ENCODE data around the gene TCOF1. TPM values are rescaled to one million over a fixed set of nuclear protein-coding genes. Genes with fewer than 3 reads are reported as not detected.

The TCOF1 gene
- polyA plus RNA-seq, 3 donors: 8.9 to 14.2 (median 13.6) TPM

DNA sequence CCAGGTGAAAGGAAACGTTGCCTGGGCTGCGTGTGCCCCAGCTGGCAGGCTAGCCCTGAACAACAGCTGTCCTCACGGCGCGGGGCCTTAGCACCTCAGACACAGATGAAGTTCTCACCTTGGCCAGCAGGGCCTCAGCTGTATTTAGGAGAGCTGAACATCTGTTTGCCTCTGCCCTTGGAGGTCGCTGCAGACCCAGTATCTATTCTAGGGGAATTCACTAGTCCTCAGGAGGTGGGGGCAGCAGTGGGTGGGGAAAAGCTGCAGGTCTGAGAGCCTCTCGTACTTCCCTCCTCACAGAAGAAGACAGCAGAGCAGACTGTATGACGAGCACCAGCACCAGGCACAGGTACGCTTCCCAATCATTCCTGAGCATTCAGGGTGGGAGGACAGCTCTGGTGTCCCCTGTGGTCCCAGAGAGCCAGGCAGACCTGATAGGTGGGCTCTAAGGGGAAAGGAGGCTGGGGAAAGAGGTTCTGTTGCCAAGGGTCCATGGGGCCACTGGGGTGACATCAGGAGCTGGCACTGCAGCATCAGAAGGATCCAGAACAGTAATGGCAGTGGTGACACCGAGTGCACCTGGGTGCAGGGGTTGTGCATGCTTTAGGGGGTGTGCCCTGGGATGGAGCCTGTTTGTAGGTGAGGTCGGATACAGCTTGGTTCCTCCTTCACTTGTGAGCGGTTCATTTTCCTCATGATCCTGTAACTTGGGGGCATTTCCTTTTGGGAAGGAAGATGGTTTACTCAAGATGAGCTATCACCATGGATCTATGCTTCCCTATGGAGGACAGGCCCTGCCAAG lies 41.4 kb downstream of the TCOF1 start:
- H3K27ac ChIP-seq (ENCODE audit: low read depth, low read length): no peak overlapping the region
- WGBS, 3 donors: 78 to 86% (median 80%) methylated on average over 11 to 12 of the region's 12 CpGs

DNA sequence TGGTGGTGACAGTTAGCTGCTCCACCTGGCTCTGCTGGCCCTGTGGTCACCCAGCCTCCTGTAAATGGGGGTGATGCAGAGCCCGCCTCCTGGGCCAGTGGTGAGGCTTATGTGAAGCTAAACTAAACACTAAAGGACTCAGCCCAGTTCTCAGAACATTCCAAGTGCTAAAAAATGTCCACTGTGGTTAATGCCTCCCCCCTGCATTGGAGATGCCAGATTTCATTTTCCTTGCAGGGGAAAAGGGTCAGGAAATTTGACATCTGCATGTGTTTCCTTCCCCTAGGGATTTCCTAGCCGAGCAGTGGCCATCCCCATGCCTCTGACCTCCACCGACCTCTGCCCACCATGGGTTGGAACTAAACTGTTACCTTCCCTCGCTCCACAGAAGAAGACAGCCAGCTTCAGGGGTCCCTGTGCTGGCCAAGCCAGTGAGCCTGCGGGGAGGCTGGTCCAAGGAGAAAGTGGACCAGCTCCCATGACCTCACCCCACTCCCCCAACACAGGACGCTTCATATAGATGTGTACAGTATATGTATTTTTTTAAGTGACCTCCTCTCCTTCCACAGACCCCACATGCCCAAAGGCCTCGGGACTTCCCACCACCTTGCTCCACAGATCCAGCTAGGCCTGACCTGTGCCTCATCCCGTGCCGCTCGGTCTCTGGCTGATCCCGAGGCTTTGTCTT lies 42.2 kb downstream of the TCOF1 start:
- 80 to 93% (median 85%) methylated on average over 11 of the region's 11 CpGs for WGBS, 3 donors
- no peak overlapping the region for H3K27ac ChIP-seq (ENCODE audit: low read depth, low read length)

- 85 to 92% (median 89%) methylated on average over 12 of the region's 12 CpGs for WGBS, 3 donors
- H3K27ac ChIP-seq (ENCODE audit: low read depth, low read length): no peak overlapping the region
Observed at GRCh38 chr5:150400316-150401075, 43.0 kb downstream of the TCOF1 start.

GRCh38 chr5:150401076-150401375 lies 43.5 kb downstream of the TCOF1 start:
- WGBS, 3 donors: 42 to 74% (median 50%) methylated on average over 3 of the region's 3 CpGs
- H3K27ac ChIP-seq (ENCODE audit: low read depth, low read length): no peak overlapping the region

GRCh38 chr5:150401376-150402228 lies 44.1 kb downstream of the TCOF1 start:
- WGBS, 3 donors: 78 to 84% (median 81%) methylated on average over 11 of the region's 11 CpGs

GRCh38 chr5:150402229-150402773 lies 44.8 kb downstream of the TCOF1 start:
- no peak overlapping the region for H3K27ac ChIP-seq (ENCODE audit: low read depth, low read length)
- 82 to 86% (median 85%) methylated on average over 4 of the region's 4 CpGs for WGBS, 3 donors

More at GRCh38 chr5:150401376-150402228, 44.1 kb downstream of the TCOF1 start:
- no peak overlapping the region for H3K27ac ChIP-seq (ENCODE audit: low read depth, low read length)

DNA sequence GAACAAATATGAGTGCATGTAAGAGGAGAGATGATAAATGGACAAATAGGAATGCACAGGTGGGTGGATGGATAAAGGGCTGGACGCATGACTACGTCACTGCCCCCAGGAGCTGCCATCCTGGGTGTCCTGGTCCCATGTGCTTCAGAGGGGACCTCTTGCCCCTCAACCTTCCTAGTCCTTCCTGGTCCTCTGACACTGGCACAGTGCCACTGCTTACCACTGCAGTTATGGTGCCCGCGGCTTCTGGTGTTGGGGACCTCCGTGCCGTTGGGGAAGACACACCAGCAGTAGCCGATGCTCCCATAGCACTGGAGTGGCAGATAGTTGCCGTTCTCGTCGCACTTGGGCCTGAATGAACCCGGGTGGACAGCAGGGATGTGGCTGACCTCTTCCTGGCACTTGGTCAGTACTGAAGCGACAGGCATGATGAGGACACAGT lies 45.4 kb downstream of the TCOF1 start:
- WGBS, 3 donors: 89 to 93% (median 91%) methylated on average over 12 of the region's 12 CpGs

DNA sequence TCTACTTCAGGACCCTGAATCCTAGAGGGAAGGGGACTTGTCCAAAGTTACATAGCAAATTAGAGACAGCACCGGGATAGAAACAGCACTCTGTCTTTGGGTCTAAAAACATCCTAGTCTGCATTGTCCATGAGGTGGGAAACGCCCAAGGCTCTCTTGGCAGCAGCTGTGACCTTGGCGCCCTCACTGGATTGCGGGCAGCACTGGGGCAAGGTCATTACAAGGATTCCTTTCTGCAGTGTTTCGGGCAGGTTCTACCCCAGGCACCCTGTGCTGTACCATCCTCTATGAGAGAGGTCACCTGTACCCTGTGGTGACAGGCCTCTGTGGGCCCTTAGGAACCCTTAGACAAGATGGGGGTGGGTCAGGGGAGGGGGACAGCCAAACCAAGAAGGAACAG lies 46.6 kb downstream of the TCOF1 start:
- H3K27ac ChIP-seq (ENCODE audit: low read depth, low read length): no peak overlapping the region
- WGBS, 3 donors: 58 to 83% (median 78%) methylated on average over 5 of the region's 5 CpGs

More for the DNA sequence above, 45.4 kb downstream of the TCOF1 start:
- no peak overlapping the region for H3K27ac ChIP-seq (ENCODE audit: low read depth, low read length)

- H3K27ac ChIP-seq (ENCODE audit: low read depth, low read length): no peak overlapping the region
- 90 to 91% (median 90%) methylated on average over 9 to 10 of the region's 10 CpGs for WGBS, 3 donors
Observed at GRCh38 chr5:150404535-150404934, 47.0 kb downstream of the TCOF1 start.

GRCh38 chr5:150404941-150405816 lies 47.7 kb downstream of the TCOF1 start:
- no peak overlapping the region for H3K27ac ChIP-seq (ENCODE audit: low read depth, low read length)
- 87% methylated on average over 9 of the region's 9 CpGs for WGBS, 3 donors

DNA sequence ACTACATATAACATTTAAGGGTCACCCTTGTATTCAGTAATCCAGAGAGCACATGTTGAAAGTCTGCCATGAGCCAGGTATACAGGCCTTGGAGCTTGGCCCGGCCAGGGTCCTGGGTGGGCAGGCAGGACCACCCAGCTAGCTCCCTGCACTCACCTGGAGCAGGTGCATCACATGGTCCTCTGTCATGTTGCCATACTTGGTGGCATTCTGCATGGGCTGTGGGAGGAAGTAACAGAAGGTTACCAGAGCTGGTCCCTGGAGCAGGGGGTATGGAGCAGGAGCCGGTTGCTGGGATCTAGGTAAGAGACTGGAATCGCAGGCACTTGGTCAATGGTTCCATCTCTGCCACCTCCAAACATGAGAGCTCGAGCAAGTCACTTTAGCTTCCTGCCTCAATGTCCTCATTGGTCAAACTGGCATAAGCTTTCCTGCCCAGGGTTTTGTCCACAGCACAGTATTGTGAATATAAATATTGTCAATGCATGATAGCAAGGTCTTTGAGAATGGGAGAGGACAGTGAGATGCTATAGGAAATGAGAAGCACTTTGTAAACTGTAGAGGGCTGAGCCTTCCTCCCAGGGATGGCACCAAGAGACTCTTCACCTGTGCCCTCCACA lies 48.7 kb downstream of the TCOF1 start:
- no peak overlapping the region for H3K27ac ChIP-seq (ENCODE audit: low read depth, low read length)

GRCh38 chr5:150406723-150407095 lies 49.2 kb downstream of the TCOF1 start:
- no peak overlapping the region for H3K27ac ChIP-seq (ENCODE audit: low read depth, low read length)
- 75 to 83% (median 82%) methylated on average over 9 to 10 of the region's 10 CpGs for WGBS, 3 donors

More for the DNA sequence above, 48.7 kb downstream of the TCOF1 start:
- 80 to 90% (median 87%) methylated on average over 4 of the region's 4 CpGs for WGBS, 3 donors

- no peak overlapping the region for H3K27ac ChIP-seq (ENCODE audit: low read depth, low read length)
- WGBS, 3 donors: 74 to 80% (median 75%) methylated on average over 13 of the region's 13 CpGs
Observed at GRCh38 chr5:150407096-150407720, 49.7 kb downstream of the TCOF1 start.

DNA sequence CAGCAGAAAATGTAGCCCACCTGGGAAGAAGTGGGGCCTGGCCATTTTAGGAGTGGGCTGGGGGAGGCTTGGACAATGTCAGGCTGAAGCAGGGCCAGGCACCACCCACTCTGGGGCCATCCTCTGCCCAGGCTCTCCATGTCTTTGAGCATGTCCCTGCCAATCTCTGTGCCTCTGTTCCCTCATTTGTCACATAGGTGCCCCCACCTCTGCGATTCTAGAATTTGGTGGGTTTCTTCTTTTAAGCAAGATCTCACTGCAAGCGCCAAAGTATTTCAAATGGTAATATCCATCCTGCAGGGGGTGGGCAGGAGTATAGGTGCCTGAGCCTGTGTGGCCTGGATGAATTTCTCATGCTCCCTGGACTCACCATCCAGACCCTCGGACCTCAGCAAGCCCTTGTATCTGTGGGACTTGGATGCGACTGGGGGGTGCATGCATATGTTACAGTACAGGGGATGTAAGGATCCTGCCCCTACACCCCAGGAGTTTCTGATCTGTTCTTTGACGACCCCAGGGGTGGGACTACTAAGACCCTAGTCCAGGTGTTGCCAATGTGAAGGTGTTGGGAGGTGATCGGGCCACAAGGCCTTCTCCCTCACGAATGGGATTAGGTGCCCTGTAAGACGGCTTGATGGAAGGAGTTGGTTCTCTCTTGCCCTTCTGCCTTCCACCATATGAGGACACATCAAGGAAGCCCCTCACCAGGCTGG lies 50.9 kb downstream of the TCOF1 start:
- WGBS, 3 donors: 84 to 92% (median 89%) methylated on average over 8 of the region's 8 CpGs
- no peak overlapping the region for H3K27ac ChIP-seq (ENCODE audit: low read depth, low read length)

DNA sequence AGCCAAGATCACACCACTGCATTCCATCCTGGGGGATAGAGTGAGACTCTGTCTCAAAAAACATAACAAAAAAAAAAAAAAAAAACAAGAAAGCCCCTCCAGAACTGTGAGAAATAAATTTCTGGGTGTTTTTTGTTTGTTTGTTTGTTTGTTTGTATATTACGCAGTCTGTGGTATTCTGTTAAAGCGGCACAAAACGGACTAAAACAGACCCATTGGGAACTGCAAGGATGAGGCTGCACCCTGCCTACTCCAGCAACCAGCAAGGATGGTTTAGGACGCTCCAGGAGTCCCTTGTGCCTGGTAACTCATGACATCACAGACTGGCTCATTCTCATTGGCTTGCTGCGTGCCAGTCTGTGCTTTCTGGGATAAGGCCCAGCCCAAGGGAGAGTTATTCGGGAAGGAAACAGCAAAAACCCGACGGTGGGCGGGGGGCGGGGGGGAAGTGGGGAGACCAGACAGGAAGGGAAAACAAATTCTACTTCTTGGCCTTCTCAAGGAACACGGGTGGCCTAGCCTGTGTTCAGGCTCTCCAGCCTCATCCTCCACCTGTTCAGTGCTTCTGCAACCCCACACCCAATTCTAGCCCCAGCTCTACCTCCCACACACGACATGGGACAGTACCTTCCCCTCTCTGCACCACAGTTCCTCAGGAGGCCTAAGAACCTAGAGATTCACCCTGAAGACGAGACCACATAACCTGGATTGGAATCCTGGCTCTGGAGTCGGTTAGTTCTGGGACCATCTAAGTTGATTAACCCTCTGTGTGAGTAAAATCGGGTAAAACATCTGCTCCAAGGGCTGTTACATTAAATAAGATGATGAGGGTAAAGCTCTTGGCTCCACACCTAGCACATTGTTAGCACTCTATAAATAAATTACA lies 52.4 kb downstream of the TCOF1 start:
- peak overlapping the region; percentile 49 for H3K27ac ChIP-seq (ENCODE audit: low read depth, low read length)
- WGBS, 3 donors: 8 to 18% (median 8%) methylated on average over 15 of the region's 15 CpGs

All from adipose tissue (tissue), 3 donors.